HG02943 (cell line): Measurements from ENCODE around the gene SMIM34.
"Not testable (repeated sequence)": the region's sequence is repeated elsewhere in the genome, so short reads cannot be mapped to it uniquely, and the experiment has no call there.

Experiments used
- ATAC-seq: cut with Tn5 transposase; IDR thresholded peaks from one replicate; pipeline ENCODE4 v1.9.1; 2021; ENCODE audit warnings: mild to moderate bottlenecking, low read depth, moderate library complexity; ENCODE audit not compliant: unreplicated experiment

Gene SMIM34

GRCh38 chr21:34374940-34375618, 48.7 kb downstream of the SMIM34 start, which contains the start of gene SMIM11:
Gene SMIM11, plus strand, starts transcription at chr21:34375507. Its CDS starts 3,998 bp downstream, at chr21:34379505.
- ATAC-seq = peak; percentile 95

- not testable (repeated sequence) for ATAC-seq
These were observed 49.3 kb downstream of the SMIM34 start for GRCh38 chr21:34374462-34374861.

GRCh38 chr21:34372321-34372720, 51.4 kb downstream of the SMIM34 start:
- no peak for ATAC-seq

DNA sequence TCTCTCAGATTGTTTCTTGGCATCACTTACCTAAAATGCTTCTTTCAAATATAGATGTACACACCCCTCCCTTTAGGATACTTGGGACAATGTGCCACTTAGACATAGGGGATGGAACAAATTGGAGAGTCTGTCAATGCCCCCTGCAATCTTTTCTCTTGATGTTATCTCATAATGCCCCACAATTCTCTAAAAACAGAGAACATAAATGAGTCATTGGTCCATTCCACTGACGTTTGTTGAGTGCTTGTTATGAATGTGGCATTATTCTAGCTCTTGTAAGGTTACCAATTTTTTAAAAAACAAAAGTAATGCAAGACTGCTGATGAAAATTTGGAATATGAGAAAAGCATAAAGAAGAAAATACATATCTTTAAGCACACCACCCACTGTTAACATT, 54.0 kb downstream of the SMIM34 start:
- ATAC-seq = no peak
